GM19328 (cell line): ENCODE measurements around the gene AKR1C3.
"Not testable (repeated sequence)": the region's sequence is repeated elsewhere in the genome, so short reads cannot be mapped to it uniquely, and the experiment has no call there.

ENCODE experiments used
- ATAC-seq: cut with Tn5 transposase; IDR thresholded peaks from one replicate; pipeline ENCODE4 v1.9.1; 2021; ENCODE audit warnings: mild to moderate bottlenecking, moderate library complexity; ENCODE audit not compliant: unreplicated experiment

The AKR1C3 gene

GRCh38 chr10:5088703-5089261 lies 5.4 kb upstream of the AKR1C3 start:
- no peak for ATAC-seq

- no peak for ATAC-seq
Measured at GRCh38 chr10:5089865-5090264, 4.3 kb upstream of the AKR1C3 start.

- no peak for ATAC-seq
Measured at GRCh38 chr10:5090551-5090950, 3.7 kb upstream of the AKR1C3 start.

- no peak for ATAC-seq
Measured at GRCh38 chr10:5091196-5091595, 3.0 kb upstream of the AKR1C3 start.

- no peak for ATAC-seq
Measured at GRCh38 chr10:5092375-5092774, 1.8 kb upstream of the AKR1C3 start.

- ATAC-seq: no peak
Measured at GRCh38 chr10:5092848-5093790, 1.1 kb upstream of the AKR1C3 start.

- ATAC-seq: no peak
Measured at GRCh38 chr10:5095687-5096086, 1.5 kb downstream of the AKR1C3 start.

- no peak for ATAC-seq
Measured at GRCh38 chr10:5096108-5096507, 1.9 kb downstream of the AKR1C3 start.

- ATAC-seq: not testable (repeated sequence)
Measured at GRCh38 chr10:5102479-5102878, 8.3 kb downstream of the AKR1C3 start.

- no peak for ATAC-seq
Measured at GRCh38 chr10:5103481-5103880, 9.3 kb downstream of the AKR1C3 start.

- ATAC-seq: no peak
Measured at GRCh38 chr10:5105626-5106025, 11.4 kb downstream of the AKR1C3 start.

- no peak for ATAC-seq
Measured at GRCh38 chr10:5106553-5106952, 12.3 kb downstream of the AKR1C3 start.

GRCh38 chr10:5107860-5108526 lies 13.8 kb downstream of the AKR1C3 start:
- no peak for ATAC-seq

GRCh38 chr10:5108658-5109416 lies 14.6 kb downstream of the AKR1C3 start:
- no peak for ATAC-seq

- not testable (repeated sequence) for ATAC-seq
Measured at GRCh38 chr10:5109861-5110260, 15.6 kb downstream of the AKR1C3 start.

GRCh38 chr10:5116621-5117020 lies 22.4 kb downstream of the AKR1C3 start:
- ATAC-seq: no peak

- no peak for ATAC-seq
Measured at GRCh38 chr10:5117026-5117425, 22.8 kb downstream of the AKR1C3 start.

- ATAC-seq: not testable (repeated sequence)
Measured at GRCh38 chr10:5119997-5120396, 25.8 kb downstream of the AKR1C3 start.

- ATAC-seq: no peak
Measured at GRCh38 chr10:5123886-5124285, 29.7 kb downstream of the AKR1C3 start.

- no peak for ATAC-seq
Measured at GRCh38 chr10:5125315-5126044, 31.3 kb downstream of the AKR1C3 start.
